GM19351 (cell line): ENCODE results near the gene ATP7B.

Experiments
- ATAC-seq: cut with Tn5 transposase; IDR thresholded peaks from one replicate; pipeline ENCODE4 v1.9.1; 2021; ENCODE audit warnings: mild to moderate bottlenecking, moderate library complexity; ENCODE audit not compliant: unreplicated experiment

Gene ATP7B

DNA sequence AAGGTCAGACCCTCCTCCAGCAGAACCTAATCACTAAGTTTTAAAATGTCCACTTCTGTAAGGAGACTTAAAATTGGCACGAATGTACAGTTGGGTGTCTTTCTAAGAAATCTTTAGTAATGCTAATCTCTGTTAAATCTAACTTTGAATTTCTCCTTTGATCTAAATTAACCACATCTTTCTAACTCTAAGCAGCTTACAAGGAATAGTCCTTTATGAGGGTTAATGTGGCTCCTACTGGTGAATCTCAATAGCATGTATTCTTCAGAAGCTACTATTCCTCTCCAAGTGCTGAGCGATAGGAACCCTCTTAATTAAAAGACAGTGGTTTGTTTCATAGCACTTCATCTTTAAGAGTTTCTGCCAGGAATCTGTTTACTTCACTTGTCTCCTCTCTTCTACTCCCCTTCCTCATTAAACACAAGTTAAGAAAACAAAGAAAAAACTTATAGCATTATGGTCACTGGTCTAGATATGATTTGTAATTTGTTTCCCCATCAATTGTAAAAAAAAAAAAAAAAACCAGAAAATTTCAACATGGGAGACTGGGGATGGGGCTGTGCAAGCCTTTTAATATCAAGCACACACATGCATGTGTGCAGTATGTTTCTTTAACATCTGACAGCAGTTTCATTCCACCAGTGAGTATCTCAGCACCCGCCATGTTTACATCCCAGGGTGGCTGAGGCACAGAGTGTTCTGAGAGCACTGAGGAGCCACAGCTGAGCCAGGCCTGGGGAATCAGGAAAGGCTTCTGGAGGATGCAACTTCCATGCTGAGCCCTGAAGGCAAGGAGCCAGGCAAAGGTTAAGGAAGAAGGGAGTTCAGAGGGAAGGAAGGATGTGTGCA is 57.7 kb downstream of the ATP7B start:
- ATAC-seq = no peak

DNA sequence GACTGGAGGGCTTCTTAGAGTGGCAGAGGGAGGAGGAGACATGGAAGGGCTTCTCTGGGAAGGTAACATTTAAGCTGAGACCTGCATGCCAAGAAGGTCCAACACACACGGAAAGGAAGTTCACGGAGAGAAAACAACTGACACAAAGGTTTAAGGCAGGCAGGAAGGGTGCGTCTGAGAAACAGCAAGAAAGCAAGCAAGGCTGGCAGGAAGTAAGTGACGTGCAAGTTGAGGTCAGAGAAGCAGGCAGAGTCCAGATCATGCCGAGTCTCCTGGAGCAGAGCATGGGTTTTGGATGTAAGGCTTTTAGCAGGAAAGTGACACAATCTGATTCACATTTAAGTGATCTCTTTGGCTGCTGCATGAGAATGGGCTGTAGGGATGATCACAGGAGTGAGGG is 60.5 kb downstream of the ATP7B start:
- ATAC-seq = no peak

DNA sequence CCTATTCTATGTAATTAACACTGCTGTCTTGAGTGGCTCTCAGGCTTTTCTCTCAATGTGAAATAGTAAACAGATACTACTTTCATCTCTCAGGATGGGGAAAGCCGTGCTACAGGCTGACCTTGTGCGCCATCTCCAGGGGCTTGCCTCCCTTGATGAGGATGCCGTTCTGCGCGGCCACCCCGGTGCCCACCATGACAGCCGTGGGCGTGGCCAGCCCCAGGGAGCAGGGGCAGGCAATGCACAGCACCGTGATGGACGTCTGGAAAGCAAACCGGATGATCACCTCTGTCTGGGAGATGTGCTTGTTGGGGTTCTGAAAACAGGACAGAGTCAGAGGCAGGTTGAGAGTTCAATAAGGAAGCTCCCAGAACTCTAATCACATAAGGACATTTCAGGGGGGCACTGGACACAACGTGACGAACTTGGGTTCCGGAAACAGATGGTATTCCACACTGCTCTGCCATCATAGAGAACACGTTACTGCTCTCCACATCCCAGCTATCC is 65.0 kb downstream of the ATP7B start:
- ATAC-seq = no peak

DNA sequence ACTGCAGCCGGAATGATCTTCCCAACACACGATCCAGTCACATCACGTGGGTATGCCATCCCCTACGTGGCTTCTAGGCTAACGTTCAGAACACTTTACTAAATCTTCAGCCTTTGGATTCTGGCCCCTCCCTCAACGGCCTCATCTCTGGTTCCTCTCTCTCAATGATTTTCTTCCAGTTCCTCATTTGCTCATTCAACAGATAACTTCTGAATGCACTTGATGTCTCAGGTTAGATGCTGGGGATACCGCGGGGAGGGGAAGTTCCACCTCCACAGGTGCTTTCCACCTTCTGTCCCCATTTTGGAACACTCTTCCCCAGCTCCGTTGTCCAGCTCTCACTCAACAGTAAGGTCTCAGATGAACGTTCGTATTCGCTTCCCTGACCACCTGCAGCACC is 66.1 kb downstream of the ATP7B start:
- ATAC-seq = peak; percentile 69

DNA sequence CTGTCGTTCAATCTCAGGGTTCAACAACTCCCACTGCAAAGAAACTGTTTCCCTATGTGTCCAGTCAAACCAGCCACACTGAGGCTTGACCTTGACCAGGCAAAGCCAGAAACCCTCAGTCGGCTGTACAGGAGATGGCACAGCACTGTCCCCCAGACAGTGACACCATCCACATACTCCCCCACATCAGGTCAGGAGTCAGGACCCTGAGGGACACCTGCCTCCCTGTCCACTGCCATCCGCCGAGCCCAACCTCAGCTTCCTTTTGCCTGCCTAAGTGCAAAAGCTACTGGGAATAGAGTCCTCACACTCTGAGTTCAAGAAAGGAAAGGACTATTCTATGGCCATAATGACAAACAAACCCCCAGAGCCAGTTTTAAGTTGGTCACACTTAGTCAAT is 66.8 kb downstream of the ATP7B start:
- ATAC-seq = no peak

DNA sequence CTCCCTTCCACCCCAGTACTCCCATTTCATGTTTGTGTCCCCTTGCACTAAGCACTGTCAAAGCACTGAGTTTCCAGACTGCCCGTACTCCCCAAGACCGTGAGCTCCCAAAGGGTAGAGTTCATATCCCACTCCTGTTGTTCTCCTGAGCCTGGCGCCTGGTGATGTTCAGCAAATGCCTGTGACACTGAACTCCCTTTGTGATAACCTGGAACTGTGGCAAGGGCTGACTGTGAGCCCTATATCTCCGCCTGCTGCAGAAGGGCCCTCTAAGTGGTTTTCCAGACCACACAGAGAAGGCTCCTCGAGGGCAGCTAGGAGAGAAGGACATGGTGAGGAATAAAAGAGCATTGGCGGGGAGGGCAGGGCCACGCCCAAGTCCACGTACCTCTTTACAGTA is 67.5 kb downstream of the ATP7B start:
- ATAC-seq = no peak

DNA sequence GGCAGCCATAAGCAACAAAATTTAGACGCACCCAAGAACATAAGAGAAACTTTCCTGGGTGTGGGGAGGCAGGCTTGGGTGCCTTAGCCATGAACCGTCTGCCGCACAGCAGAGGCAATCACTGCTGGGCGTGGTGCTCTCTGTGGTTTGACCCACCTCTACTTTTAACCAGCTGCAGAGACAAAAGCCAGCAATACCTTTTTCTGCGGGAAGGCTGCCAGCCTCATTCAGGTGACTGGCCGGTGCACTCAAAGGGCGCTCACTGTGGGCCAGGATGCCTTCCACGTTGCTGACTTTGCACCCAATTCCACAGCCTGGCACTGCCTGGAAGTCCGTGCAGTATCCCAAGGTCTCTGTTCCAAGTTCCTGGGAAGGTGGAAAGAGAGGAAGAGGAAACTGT is 69.1 kb downstream of the ATP7B start:
- ATAC-seq = peak; percentile 45

DNA sequence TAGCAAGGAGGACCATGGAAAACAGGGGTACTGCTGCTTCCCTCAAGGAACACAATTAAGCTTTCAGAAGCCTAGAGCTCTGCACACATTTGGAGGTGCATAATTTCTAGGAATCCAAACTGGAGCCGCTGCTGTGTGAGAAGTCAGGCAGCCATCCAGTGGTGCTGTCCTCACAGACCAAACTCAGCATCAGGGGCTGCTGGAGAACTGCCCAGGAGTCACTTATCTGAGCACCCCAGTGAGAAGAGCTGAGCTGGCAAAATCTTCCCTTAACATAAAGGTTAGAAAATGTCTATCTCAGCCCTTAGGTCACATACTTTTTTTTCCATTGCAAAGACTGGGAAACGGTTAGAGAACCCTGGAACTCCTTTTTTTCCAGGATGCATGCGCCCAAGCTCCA is 72.8 kb downstream of the ATP7B start:
- no peak for ATAC-seq

DNA sequence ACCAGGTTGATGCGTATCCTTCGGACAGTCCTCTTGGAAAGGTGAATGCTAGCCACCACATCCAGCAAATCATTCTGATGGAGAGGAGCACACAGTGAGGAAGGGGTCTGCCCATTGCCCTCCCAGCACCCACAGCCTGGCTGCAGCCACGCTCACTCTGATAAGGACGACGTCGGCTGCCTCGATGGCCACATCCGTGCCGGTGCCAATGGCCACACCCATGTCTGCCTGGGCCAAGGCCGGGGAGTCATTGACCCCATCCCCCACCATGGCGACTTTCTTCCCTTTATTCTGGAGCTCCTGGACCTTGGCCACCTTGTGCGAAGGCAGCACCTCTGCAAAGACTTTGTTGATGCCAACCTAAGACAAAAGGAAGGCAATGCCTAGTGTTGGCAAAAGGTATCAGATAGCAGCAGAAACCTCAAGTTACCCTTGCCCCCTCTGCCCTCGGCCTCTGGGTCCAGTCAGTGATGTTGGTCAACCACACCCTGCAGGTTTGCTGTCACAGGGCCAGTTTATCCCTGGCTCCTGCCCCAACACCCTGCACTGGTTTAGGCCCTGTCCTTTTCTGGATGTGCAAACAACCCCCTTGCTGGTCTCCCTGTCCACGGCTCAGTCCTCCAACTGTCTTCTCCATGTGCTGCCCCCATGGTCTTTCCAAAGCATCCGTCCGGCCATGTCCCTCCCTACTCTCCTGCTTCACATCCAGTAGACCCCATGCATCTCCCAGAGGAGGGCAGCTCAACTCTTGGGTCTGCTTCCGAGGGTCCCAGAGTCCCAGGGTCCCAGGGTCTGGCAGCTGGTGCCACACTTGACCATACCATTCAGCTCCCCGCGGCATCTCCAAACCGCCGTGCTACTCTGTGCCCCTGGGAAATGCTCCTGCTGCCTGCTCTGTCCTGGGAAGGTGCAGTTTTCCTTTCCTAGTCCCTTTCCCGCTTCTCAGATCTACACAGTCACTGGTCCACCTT is 73.6 kb downstream of the ATP7B start:
- no peak for ATAC-seq

DNA sequence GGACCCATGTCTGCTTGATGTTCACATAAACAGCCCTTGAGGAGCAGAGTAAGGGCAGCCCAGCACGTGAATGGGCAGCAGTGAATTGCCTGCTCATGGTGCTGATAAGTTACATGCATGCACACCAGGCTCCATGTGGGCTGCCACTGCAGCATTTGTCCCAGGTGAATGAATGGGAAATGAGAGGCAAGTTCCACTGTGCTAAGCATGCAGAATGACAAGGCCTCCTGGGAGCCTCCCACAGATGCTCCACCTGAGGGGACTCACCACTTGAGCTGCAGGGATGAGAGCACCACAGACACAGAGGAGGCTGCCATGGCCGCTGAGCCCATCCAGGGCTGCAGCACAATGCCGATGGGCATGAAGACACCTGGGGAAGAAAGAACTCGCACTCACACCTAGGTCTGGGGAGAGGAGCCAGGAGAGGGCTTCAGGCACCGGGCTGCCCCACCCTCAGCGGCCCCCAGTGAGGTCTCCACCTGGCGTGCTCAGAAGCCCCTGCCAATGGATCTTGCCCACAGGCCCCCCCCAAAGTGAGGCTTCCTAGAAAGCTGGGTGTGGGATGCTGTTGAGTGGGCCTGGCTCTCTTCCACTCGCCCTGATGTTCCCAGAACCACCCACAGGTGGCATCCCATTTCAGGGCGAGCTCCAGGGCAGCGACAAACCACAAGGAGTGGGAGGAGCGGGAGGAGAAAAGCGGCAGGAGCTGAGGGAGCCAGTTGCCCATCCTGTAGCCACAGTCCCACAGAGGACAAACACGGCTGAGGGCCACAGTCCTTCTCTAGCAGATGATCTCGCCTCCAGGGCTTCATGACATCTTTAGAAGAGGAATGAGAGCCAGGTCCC is 75.7 kb downstream of the ATP7B start:
- ATAC-seq = no peak

DNA sequence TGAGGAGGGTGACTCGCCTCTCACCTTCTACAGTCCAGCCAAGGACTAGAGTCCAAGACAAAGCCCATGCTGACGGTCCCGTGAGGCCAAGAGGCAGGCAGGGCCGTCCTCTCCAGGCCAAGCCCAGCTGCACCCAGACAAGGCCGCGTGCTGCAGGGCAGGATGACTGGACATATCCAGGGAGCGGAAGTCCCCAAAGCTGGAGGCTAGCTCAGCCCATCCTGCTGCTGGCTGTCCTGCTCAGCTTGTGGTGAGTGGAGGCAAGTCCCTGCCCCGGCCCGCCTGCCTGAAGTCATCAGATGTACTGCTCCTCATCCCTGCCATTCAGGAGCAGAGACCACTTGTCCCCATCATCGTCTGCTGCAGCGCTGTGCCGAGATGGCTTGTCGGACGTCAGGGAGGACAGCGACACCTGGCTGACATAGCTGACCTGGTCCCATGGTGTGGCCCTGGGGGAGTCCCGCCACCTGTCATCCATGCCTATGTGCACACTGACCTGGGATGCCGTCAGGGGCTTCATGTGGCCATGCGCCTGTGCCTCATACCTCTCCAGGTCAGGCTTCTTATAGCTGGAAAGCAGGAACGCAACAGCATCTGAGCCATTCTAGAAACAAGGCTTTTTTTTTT is 76.7 kb downstream of the ATP7B start:
- ATAC-seq = no peak

DNA sequence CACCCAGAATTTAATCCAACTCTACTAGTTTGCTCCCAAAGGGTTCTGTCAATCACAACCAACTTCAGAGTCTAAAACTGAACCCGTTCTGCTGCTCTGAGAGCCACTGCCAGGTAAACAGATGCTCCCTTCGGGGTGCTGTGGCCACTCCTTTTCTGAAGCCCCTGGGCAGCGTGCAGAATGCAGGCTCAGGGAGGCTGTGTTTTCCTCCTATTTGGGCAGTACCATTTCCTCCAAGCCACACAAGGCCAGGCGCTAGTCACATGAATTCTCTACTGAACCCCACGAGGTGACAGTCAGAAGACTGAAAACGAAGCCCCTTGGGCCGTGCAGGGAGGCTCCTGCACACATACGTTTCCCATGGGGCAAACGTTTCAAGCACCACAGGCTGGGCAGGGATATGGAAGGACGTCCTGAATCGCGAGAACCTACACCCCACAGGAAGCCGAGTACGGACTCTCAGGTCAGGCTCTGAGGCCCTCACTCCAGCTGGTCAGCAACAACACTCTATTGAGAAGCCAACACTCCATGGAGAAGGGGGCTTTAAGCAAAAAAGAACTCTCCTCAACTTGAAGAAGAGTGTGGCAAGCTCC is 77.7 kb downstream of the ATP7B start:
- ATAC-seq = no peak

DNA sequence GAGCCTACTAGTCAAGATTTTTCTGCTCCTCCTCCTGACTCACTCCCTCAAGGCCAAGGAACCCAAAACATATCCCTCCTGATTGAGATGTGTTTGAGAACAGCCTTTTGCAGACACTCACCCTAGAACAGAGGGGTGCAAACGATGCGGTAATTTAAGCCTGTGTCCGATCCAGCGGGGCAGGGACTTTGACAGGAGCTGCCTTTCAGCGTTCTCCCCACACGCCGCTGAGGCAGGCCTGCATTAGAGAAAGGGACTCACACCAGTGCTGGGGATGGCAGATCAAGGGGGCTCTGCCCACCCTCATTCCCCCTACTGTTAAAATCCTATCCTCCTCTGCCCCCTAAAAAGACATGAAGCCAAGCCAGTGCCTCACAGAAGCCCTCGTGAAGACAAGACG is 79.0 kb downstream of the ATP7B start:
- ATAC-seq = no peak

DNA sequence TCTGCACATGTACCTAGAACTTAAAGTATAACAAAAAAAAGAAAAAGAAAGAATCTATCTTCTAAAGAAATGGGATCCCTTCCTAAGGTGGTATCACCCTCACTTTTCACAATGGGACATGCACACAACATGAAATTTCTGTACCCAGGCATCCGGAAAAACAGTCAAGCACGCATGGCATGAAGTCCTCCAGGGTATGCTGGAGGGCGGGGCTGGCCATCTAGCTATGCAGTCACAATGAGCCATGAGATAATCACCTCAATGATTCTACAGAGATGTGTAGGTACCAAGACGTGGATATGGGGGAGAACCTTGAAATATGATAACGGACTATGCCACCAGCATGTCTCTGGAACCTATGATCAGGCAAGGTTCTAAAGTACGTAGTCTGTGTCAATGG is 79.6 kb downstream of the ATP7B start:
- ATAC-seq = no peak

DNA sequence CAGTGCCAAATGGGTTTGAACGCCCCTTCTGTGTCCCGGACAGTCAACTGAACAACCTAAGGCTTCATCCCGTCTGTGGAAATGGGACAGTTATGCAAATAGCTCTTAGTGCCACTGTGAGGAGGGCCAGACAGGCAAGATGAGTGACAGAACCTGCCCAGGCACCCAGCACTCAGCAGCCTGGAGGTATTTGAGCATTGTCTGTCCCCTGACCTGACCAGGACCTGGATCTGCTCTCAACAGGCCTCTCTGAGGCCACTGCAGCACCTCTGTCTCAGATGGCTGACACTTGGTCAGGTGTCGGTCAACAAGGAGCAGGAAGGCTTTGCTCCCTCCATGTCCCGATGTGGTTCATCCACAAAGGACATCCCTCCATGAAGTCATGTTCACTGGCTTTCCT is 81.6 kb downstream of the ATP7B start:
- ATAC-seq = no peak

DNA sequence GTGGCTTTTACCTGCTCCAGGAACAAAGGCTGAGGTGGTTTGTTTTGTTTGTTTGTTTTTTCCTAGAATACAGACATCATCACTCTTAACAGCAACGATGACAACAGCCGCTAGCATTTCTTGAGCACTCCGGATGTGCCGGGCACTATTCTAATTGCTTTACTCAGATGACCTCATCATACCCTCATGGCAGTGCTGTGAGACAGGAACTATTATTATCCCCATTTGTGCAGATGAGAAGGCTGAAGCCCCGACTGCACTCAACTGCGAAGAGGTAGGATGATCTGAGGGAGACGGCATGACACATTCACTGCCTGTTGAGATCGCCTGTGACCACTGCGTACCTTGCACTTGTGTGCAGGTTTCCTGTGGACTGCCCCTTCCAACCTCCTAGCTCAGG is 83.0 kb downstream of the ATP7B start:
- peak; percentile 55 for ATAC-seq

DNA sequence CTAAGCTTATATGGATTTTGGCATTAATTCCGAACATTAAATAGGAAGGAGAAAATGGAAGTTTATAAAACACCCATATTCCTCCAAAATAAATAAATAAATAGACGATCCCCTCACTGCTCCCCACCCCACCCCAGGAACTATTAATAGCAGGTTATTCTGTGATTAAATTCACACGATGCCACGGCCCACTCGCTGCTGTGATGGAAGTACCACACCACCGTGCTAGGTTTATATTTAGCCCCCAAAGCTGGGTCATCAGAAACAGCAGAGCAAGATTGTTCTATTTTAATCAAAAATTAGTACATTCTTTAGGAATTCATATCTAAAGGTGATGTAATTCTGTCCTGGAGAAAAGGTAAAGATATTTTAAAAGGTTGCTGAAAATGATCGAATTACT is 84.1 kb downstream of the ATP7B start:
- ATAC-seq = no peak

DNA sequence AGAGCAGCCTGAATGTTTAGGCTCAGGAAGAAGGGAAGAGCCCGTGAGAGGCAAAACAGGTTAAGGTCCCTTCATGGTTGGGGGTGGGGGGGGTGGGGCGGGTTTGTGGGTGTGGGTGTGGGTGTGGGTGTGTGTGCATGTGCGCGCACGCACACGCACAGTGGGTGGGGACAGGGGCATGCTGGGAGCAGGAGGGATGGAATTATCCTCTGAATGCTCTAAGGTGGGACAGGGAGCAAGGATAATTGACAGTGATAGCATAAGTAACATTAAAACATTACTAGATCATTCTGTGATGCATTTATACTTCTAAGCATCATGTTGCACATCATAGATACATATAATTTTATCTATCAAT is 84.7 kb downstream of the ATP7B start:
- no peak for ATAC-seq

DNA sequence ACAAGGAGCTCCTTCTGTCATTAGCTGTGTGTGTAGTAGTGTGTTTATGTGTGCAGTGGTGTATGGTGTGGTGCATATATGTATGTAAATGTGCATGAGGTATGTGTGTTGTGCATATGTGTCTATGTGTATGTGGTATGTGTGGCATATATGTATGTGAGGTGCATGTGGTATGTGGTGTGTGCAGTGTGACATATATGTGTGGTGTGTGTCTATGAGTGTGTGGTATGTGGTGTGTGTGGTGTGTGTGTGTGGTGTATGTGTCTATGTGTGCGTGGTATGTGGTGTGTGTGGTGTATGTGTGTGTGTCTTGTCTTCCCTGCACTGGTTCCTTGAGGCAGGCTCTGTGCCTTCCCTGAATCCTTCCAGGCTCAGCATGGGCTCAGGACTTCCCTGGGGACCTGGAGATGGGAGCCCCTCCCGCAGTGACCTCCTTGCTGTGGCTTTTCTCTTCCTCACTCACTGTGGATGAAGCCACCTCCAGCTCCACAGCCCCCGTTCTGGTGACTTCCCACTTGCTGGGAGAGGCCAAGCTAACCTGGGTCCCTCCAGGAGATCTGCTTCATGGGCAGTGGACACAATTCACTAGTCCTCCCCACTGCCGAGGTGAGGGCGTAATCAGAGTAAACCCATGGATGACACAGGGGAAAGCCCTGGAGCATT is 85.3 kb downstream of the ATP7B start:
- ATAC-seq = no peak
